ENCODE measurements around the gene ST6GAL1. TPM values are rescaled to one million over a fixed set of nuclear protein-coding genes. Genes with fewer than 3 reads are reported as not detected.

ST6GAL1 gene
- total RNA-seq, 1 experiment from 2014 or later: 3.3 TPM

DNA sequence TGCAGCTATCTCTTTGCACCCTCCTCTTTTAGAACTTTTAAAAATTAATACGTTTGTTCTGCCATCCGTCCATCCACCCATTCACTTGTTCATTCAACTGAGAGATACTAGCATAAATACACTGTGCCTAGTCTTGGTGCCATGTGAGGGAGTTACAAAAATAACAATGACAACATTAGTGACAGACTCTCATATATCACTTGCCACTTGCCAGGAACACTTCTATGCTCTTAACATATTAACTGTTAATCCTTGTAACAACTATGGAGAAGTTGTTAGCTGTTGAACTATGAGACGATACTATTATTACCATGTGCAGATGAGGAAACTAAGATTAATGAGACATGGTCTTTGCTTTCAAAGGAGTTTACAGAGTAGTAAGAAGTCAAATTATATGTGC, 175.4 kb downstream of the ST6GAL1 start:
- DNase-seq (ENCODE audit: low read depth, low spot score): no peak
- H3K27ac ChIP-seq (ENCODE audit: low read length): no peak overlapping the region
- no peaks in the 10 kb centered on the region for H3K36me3 ChIP-seq (ENCODE audit: control insufficient read depth, insufficient read depth, low read length)
- H3K4me1 ChIP-seq (ENCODE audit: control insufficient read depth, insufficient read depth, low read length): no peaks in the 10 kb centered on the region
- POLR2A ChIA-PET: no interaction called here
- H3K9me3 ChIP-seq (ENCODE audit: control insufficient read depth, insufficient read depth, low read depth, low read length): no peaks in the 10 kb centered on the region
- intact Hi-C loops (cut with micrococcal nuclease; ENCODE audit: unreplicated experiment) (no loop called here), in situ Hi-C loops (cut with HindIII; ENCODE audit: low pct_unique_long_range_greater_than_20kb, low sequenced_read_pairs) (no loop called here)
- no TSS peak for BruUV-seq (replicated peaks)
- ATAC-seq: no peak
- no peaks in the 10 kb centered on the region for H3K27me3 ChIP-seq (ENCODE audit: control insufficient read depth, insufficient read depth, low read length)
- TF ChIP-seq, protein P1, sequence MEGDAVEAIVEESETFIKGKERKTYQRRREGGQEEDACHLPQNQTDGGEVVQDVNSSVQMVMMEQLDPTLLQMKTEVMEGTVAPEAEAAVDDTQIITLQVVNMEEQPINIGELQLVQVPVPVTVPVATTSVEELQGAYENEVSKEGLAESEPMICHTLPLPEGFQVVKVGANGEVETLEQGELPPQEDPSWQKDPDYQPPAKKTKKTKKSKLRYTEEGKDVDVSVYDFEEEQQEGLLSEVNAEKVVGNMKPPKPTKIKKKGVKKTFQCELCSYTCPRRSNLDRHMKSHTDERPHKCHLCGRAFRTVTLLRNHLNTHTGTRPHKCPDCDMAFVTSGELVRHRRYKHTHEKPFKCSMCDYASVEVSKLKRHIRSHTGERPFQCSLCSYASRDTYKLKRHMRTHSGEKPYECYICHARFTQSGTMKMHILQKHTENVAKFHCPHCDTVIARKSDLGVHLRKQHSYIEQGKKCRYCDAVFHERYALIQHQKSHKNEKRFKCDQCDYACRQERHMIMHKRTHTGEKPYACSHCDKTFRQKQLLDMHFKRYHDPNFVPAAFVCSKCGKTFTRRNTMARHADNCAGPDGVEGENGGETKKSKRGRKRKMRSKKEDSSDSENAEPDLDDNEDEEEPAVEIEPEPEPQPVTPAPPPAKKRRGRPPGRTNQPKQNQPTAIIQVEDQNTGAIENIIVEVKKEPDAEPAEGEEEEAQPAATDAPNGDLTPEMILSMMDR (IDR thresholded peaks at IDR 0.05): no peak
- TF ChIP-seq, protein P2, sequence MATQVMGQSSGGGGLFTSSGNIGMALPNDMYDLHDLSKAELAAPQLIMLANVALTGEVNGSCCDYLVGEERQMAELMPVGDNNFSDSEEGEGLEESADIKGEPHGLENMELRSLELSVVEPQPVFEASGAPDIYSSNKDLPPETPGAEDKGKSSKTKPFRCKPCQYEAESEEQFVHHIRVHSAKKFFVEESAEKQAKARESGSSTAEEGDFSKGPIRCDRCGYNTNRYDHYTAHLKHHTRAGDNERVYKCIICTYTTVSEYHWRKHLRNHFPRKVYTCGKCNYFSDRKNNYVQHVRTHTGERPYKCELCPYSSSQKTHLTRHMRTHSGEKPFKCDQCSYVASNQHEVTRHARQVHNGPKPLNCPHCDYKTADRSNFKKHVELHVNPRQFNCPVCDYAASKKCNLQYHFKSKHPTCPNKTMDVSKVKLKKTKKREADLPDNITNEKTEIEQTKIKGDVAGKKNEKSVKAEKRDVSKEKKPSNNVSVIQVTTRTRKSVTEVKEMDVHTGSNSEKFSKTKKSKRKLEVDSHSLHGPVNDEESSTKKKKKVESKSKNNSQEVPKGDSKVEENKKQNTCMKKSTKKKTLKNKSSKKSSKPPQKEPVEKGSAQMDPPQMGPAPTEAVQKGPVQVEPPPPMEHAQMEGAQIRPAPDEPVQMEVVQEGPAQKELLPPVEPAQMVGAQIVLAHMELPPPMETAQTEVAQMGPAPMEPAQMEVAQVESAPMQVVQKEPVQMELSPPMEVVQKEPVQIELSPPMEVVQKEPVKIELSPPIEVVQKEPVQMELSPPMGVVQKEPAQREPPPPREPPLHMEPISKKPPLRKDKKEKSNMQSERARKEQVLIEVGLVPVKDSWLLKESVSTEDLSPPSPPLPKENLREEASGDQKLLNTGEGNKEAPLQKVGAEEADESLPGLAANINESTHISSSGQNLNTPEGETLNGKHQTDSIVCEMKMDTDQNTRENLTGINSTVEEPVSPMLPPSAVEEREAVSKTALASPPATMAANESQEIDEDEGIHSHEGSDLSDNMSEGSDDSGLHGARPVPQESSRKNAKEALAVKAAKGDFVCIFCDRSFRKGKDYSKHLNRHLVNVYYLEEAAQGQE (IDR thresholded peaks at IDR 0.05; ENCODE audit: insufficient read depth in 1 of 2, low read depth in 2 of 2, low read length in 1 of 2): no peak
- TF ChIP-seq TCF7L2 (IDR thresholded peaks at IDR 0.05; ENCODE audit: low read depth, low read length): no peak
- CTCF ChIA-PET: interaction anchor here (0.6 kb wide), 1 partner anchor 60 kb away, joined by 6 read pairs; no protein-coding TSS in a partner anchor
- H3K4me3 ChIP-seq (ENCODE audit: low read depth in 2 of 2, low read length in 2 of 2): no peak overlapping the region

DNA sequence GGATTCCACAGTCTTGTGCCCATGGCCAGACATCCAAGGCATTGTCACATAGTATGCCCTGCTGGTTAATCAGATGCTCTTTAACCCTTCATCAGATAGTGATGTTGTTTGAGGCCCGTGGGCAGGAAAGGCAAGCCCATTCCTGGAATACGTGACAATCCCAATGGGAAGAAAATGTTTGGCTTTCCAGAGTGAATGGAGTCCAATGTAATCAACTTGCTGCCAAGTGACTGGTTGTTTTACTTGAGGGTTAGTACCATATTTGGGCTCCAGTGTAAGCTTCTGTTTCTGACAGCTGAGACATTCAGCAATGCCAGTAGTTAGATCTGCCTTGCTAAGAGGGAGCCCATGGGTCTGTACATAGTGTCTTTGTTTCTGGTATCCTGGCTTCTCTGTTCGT, 177.7 kb downstream of the ST6GAL1 start:
- no peak overlapping the region for H3K27ac ChIP-seq (ENCODE audit: low read length)
- TF ChIP-seq, protein P2 (IDR thresholded peaks at IDR 0.05; ENCODE audit: insufficient read depth in 1 of 2, low read depth in 2 of 2, low read length in 1 of 2): no peak
- TF ChIP-seq, protein P1 (IDR thresholded peaks at IDR 0.05): no peak
- TF ChIP-seq SIN3A (IDR thresholded peaks at IDR 0.05; ENCODE audit: borderline replicate concordance, insufficient read depth, low read depth, low read length): no peak
- ChIA-PET CTCF (no interaction called here), POLR2A (no interaction called here)
- intact Hi-C loops (cut with micrococcal nuclease; ENCODE audit: unreplicated experiment): no loop called here
- H3K4me3 ChIP-seq (ENCODE audit: low read depth in 2 of 2, low read length in 2 of 2): no peak overlapping the region
- no TSS peak for BruUV-seq (replicated peaks)
- ATAC-seq: no peak
- H3K36me3 ChIP-seq (ENCODE audit: control insufficient read depth, insufficient read depth, low read length): no peaks in the 10 kb centered on the region
- DNase-seq (ENCODE audit: low read depth, low spot score): no peak
- H3K9me3 ChIP-seq (ENCODE audit: control insufficient read depth, insufficient read depth, low read depth, low read length): no peaks in the 10 kb centered on the region
- H3K27me3 ChIP-seq (ENCODE audit: control insufficient read depth, insufficient read depth, low read length): no peaks in the 10 kb centered on the region
- no peaks in the 10 kb centered on the region for H3K4me1 ChIP-seq (ENCODE audit: control insufficient read depth, insufficient read depth, low read length)
- in situ Hi-C loops (cut with HindIII; ENCODE audit: low pct_unique_long_range_greater_than_20kb, low sequenced_read_pairs): no loop called here
